LNCaP clone FGC (cell line): ENCODE results near the gene NGEF.
A peak's percentile ranks its signal among the peaks of the same experiment; 100 is the strongest.

Source experiments
- DNase-seq: peaks from one replicate; pipeline ENCODE4 v3.0.0-alpha.2; 2011; ENCODE audit warnings: low read depth
- H3K4me3 ChIP-seq: 2 replicates; pipeline ENCODE4 v1.5.1; 2011; ENCODE audit warnings: mild to moderate bottlenecking, low read depth, low read length, control low read depth
- CTCF ChIP-seq: IDR thresholded peaks from 2 replicates; pipeline ENCODE4 v1.5.1; 2012; ENCODE audit warnings: mild to moderate bottlenecking; ENCODE audit not compliant: control insufficient read depth, insufficient read depth; ENCODE audit errors: extremely low read depth

The NGEF gene

DNA sequence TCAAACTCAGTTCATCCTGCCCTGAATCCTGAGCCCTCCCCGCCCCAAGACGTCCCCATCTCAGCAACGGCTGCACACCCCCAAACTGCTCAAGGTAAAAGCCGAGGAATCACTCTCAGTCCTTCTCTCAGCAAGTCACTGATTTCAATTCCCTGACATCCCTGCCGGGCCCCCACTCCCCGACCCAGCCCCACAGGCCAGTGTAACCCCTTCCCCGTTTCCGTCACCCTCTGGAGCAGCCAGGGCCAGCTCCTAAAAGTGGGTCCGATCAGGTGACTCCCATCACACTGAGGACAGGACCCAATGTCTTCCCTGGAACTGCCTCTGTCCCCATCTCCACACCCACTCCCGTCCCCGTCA is 122.5 kb downstream of the NGEF start:
- H3K4me3 ChIP-seq, result peak overlapping the region; percentile 63
- TF ChIP-seq CTCF, result no peak
- DNase-seq, result no peak

- peak overlapping the region; percentile 63 for H3K4me3 ChIP-seq
- TF ChIP-seq CTCF, result no peak
- DNase-seq, result no peak
Measured at GRCh38 chr2:232889876-232890401, 123.1 kb downstream of the NGEF start.

GRCh38 chr2:232888839-232889529 is 124.1 kb downstream of the NGEF start:
- DNase-seq, result no peak
- no peak for TF ChIP-seq CTCF
- no peak overlapping the region for H3K4me3 ChIP-seq

DNA sequence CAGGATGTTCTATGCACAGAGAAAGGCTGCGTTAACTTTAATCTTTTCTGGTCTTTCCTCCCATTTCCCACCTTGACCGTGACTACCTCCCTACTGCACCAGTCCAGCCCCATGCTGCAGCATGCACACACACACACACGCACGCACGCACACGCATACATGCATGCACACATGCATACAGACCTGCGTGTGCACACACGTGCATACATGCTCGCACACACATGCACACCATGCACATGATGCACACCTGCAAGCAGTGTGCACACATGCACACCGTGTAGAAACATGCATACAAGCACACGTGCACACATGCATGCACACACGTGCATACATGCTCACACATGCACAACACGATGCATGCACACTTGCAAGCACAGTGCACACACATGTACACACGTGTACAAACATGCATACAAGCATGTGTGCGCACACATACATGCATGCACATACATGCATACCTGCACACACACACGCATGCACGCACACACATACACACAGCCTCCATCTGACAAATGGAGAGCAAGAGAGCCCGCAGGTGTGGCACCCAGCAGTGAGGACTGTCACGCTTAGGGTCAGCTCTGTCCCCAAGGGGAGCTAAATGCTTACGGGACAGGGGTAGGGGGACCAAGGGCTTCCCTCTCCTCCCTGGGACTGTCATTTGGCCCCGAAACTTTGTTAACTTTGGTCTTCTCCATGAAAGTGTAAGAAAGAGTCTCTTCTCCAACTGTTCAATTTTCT is 124.8 kb downstream of the NGEF start:
- no peak for TF ChIP-seq CTCF
- DNase-seq, result no peak
- H3K4me3 ChIP-seq, result no peak overlapping the region

DNA sequence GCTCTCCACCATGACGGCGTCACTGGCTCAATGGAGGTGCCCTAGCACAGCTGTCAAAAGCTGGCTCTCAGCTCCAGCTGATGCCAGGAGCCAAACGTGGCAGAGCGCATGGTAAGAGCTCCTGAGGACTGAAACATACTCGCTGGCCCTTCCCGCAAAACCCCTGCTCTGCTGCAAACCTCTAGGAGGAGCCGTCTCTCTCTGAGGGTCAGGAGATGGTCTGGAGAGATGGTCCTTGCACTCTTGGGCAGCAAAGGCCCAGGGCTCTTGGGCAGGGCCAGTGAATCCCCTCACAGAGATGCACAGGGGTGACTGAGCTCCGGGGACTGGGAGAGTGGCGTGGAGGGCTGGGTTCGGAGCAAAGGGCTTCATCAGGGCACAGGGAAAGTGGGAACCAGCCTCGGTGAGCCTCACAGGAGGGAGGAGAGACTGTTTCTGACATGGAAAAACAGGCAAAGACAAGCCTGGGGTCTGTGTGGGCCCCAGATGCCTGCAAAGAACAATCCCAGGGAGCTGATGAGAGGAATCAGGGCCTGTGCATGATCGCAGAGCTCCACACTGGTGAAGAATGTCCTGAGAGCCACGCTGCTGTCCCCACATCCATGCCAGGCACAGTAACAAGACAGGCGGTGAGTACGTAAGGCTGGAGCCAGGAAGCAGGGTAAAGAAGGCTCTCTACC is 125.7 kb downstream of the NGEF start:
- no peak for TF ChIP-seq CTCF
- H3K4me3 ChIP-seq, result no peak overlapping the region
- DNase-seq, result no peak

GRCh38 chr2:232886632-232887031 is 126.4 kb downstream of the NGEF start:
- no peak for DNase-seq
- no peak overlapping the region for H3K4me3 ChIP-seq
- TF ChIP-seq CTCF, result no peak
